K562 (cell line): ENCODE measurements around the gene UFSP1. TPM values are rescaled to one million over a fixed set of nuclear protein-coding genes. Genes with fewer than 3 reads are reported as not detected.

ENCODE experiments used
- ATAC-seq: fragments of 200-7000 bp; cut with Tn5 transposase; 3 replicates; pipeline ENCODE4 v1.9.1; 2020; ENCODE audit warnings: moderate library complexity
- BruUV-seq: library from RNA; stranded (reverse); fragments of 400-500 nt; replicated peaks from 2 replicates; lab custom pipeline; 2021; lab: Mats Ljungman, UMichigan
- CTCF ChIA-PET: fragments of 300-600 bp; formaldehyde crosslinking; extraction: SDS; loops from one replicate; lab custom pipeline; 2021; ENCODE audit warnings: low intra/inter-chr PET ratio; lab: Yijun Ruan, JAX
- POLR2A ChIA-PET: fragments of 300-600, 350-650 bp; sonication (Branson Sonifier 250); formaldehyde crosslinking; extraction: SDS; loops from one replicate; lab custom pipeline; 2021; ENCODE audit warnings: antibody characterized with exemption, inconsistent platforms; lab: Yijun Ruan, JAX
- DNase-seq, 4 experiments: peaks; one replicate each; pipeline versions ENCODE4 v3.0.0 to v3.0.0-alpha.2; 2011 to 2018; ENCODE audit warnings: low spot score in 3 of 4, mixed read lengths in 3 of 4; ENCODE audit errors: extremely low read depth in 1 of 4
- FAIRE-seq: peaks from 2 replicates; lab custom pipeline; 2011; peaks lifted over from hg19 to GRCh38; lab: Jason Lieb, UNC
- H2AFZ ChIP-seq: 2 replicates; pipeline ENCODE4 v1.6.0; 2011; ENCODE audit warnings: low read depth, low read length, control low read depth, inconsistent platforms
- H3K27ac ChIP-seq: fragments of 200-600 bp; 3 replicates; pipeline ENCODE4 v1.8.0; 2011; ENCODE audit warnings: low read depth, mild to moderate bottlenecking, control low read depth, inconsistent platforms, low read length, moderate library complexity, mixed read lengths; ENCODE audit errors: extremely low read depth
- H3K27me3 ChIP-seq, 2 experiments: fragments of 300-600 bp in 1 of 2; 2 replicates in 1 of 2; 3 replicates in 1 of 2; pipeline versions ENCODE4 v1.6.0 to v1.8.0; 2011; ENCODE audit warnings: inconsistent platforms in 2 of 2, low read length in 2 of 2, mild to moderate bottlenecking in 1 of 2, mixed read lengths in 1 of 2, moderate library complexity in 1 of 2; ENCODE audit not compliant: control insufficient read depth in 2 of 2, insufficient read depth in 2 of 2
- H3K36me3 ChIP-seq: fragments of 300-600 bp; 3 replicates; pipeline ENCODE4 v1.8.0; 2011; ENCODE audit warnings: mild to moderate bottlenecking, low read length, inconsistent platforms; ENCODE audit not compliant: control insufficient read depth, insufficient read depth
- H3K4me1 ChIP-seq, 2 experiments: fragments of 200-600 bp in 1 of 2; replicated peaks in 1 of 2; 2 replicates in 1 of 2; 3 replicates in 1 of 2; pipeline versions ENCODE4 v1.5.1 to v1.8.0; 2011; ENCODE audit warnings: inconsistent platforms in 2 of 2, low read length in 2 of 2, mild to moderate bottlenecking in 1 of 2, mixed read lengths in 1 of 2, moderate library complexity in 1 of 2; ENCODE audit not compliant: control insufficient read depth in 2 of 2, insufficient read depth in 2 of 2
- H3K4me2 ChIP-seq: 2 replicates; pipeline ENCODE4 v1.6.1; 2011; ENCODE audit warnings: low read length, control low read depth, inconsistent platforms, mixed read lengths; ENCODE audit not compliant: insufficient read depth
- H3K4me3 ChIP-seq: fragments of 200-600 bp; sonication (generic), shearing (Covaris generic); 2 replicates; pipeline ENCODE4 v1.5.1; 2016; ENCODE audit warnings: control low read depth, inconsistent platforms
- H3K79me2 ChIP-seq: fragments of 200-600 bp; 3 replicates; pipeline ENCODE4 v1.8.0; 2011; ENCODE audit warnings: low read length, inconsistent platforms; ENCODE audit not compliant: control insufficient read depth, insufficient read depth
- H3K9ac ChIP-seq, 2 experiments: 2 replicates each; pipeline versions ENCODE4 v1.6.0 to v1.6.1; 2011; ENCODE audit warnings: low read depth in 2 of 2, low read length in 2 of 2, control low read depth in 1 of 2, inconsistent platforms in 1 of 2, mild to moderate bottlenecking in 1 of 2, mixed read lengths in 1 of 2; ENCODE audit not compliant: insufficient read depth in 1 of 2
- H3K9me1 ChIP-seq: one replicate; pipeline ENCODE4 v1.6.0; 2011; ENCODE audit warnings: inconsistent platforms, mild to moderate bottlenecking, low read length, moderate library complexity; ENCODE audit not compliant: control insufficient read depth, insufficient read depth
- H3K9me3 ChIP-seq: replicated peaks from 2 replicates; pipeline ENCODE4 v1.5.1; 2011; ENCODE audit warnings: low read depth, low read length, inconsistent platforms; ENCODE audit not compliant: control insufficient read depth, insufficient read depth
- H4K20me1 ChIP-seq: replicated peaks from 2 replicates; pipeline ENCODE4 v1.6.1; 2011; ENCODE audit warnings: low read length, inconsistent platforms, mixed read lengths; ENCODE audit not compliant: control insufficient read depth, insufficient read depth
- ARID1B ChIP-seq: fragments of 450-650 bp; IDR thresholded peaks from 2 replicates; pipeline ENCODE4 v1.6.1; 2016; ENCODE audit warnings: antibody characterized with exemption, mild to moderate bottlenecking, inconsistent platforms
- CHD2 ChIP-seq: IDR thresholded peaks from 2 replicates; pipeline ENCODE4 v1.6.1; 2011; ENCODE audit warnings: low read depth, low read length
- CREB1 ChIP-seq, 2 experiments: sonication (generic) in 1 of 2; formaldehyde crosslinking in 1 of 2; IDR thresholded peaks; 2 replicates each; pipeline versions ENCODE4 v1.6.1 to v1.8.0; 2012 to 2022; ENCODE audit warnings: inconsistent platforms in 1 of 2, mild to moderate bottlenecking in 1 of 2, missing genetic modification reagents in 1 of 2, moderate library complexity in 1 of 2
- CREM ChIP-seq: IDR thresholded peaks from 2 replicates; pipeline ENCODE4 v1.6.1; 2014; ENCODE audit warnings: antibody characterized with exemption, low read depth
- CSDE1 ChIP-seq, 2 experiments: fragments of 450-650 bp; IDR thresholded peaks; 2 replicates each; pipeline ENCODE4 v1.6.1; 2016; ENCODE audit warnings: mild to moderate bottlenecking in 1 of 2
- E2F3 ChIP-seq: fragments of 250-450 bp; sonication (Bioruptor Pico); IDR thresholded peaks from 2 replicates; pipeline ENCODE4 v1.4.0; 2020; ENCODE audit warnings: mild to moderate bottlenecking
- ELF2 ChIP-seq: fragments of 250-450 bp; sonication (Bioruptor Pico); IDR thresholded peaks from 2 replicates; pipeline ENCODE4 v1.5.0; 2021; ENCODE audit warnings: mild to moderate bottlenecking
- JUN ChIP-seq, 2 experiments: sonication (generic) in 1 of 2; formaldehyde crosslinking in 1 of 2; IDR thresholded peaks; 2 replicates each; pipeline versions ENCODE4 v1.6.1 to v1.8.0; 2012 to 2022; ENCODE audit warnings: borderline replicate concordance in 2 of 2, mild to moderate bottlenecking in 2 of 2, improper control_type of control experiment in 1 of 2, low read depth in 1 of 2, low read length in 1 of 2, missing genetic modification reagents in 1 of 2
- KDM2B ChIP-seq: fragments of 250-450 bp; sonication (Bioruptor Pico); IDR thresholded peaks from 2 replicates; pipeline ENCODE4 v1.8.0; 2021; ENCODE audit warnings: mild to moderate bottlenecking, moderate library complexity
- NELFE ChIP-seq: IDR thresholded peaks from 2 replicates; pipeline ENCODE4 v1.6.1; 2011; ENCODE audit warnings: mild to moderate bottlenecking; ENCODE audit not compliant: insufficient read depth, insufficient read length
- NFATC3 ChIP-seq: fragments of 450-650 bp; IDR thresholded peaks from 2 replicates; pipeline ENCODE4 v1.6.1; 2017; ENCODE audit warnings: mild to moderate bottlenecking
- PHF8 ChIP-seq: fragments of 200-600 bp; sonication (generic); IDR thresholded peaks from 2 replicates; pipeline ENCODE4 v1.6.1; 2012; ENCODE audit warnings: mixed run types, mild to moderate bottlenecking, inconsistent platforms, low read length, moderate library complexity, borderline replicate concordance
- RBBP5 ChIP-seq: fragments of 200-600 bp; sonication (generic); IDR thresholded peaks from 2 replicates; pipeline ENCODE4 v1.6.1; 2012; ENCODE audit warnings: borderline replicate concordance, mild to moderate bottlenecking, low read length, control low read depth, inconsistent platforms; ENCODE audit not compliant: insufficient read depth, poor library complexity, severe bottlenecking
- TCF15 ChIP-seq: fragments of 250-450 bp; sonication (Bioruptor Pico); IDR thresholded peaks from 2 replicates; pipeline ENCODE4 v1.8.0; 2022; ENCODE audit warnings: moderate library complexity, mild to moderate bottlenecking, inconsistent platforms
- TEAD1 ChIP-seq, 2 experiments: fragments of 450-650 bp in 1 of 2; sonication (generic) in 1 of 2; formaldehyde crosslinking; IDR thresholded peaks; 2 replicates each; pipeline versions ENCODE4 v1.4.0 to v1.8.0; 2020 to 2022; ENCODE audit warnings: mild to moderate bottlenecking in 2 of 2, missing genetic modification reagents in 1 of 2
- YY1 ChIP-seq, 3 experiments: IDR thresholded peaks; 2 replicates each; pipeline ENCODE4 v1.6.1; 2011; ENCODE audit warnings: low read length in 2 of 3, mild to moderate bottlenecking in 2 of 3, moderate library complexity in 2 of 3, borderline replicate concordance in 1 of 3, control low read depth in 1 of 3, low read depth in 1 of 3; ENCODE audit not compliant: insufficient read depth in 3 of 3, insufficient replicate concordance in 2 of 3, control insufficient read depth in 1 of 3, insufficient read length in 1 of 3; ENCODE audit errors: extremely low read depth in 1 of 3
- ZNF347 ChIP-seq: fragments of 450-650 bp; formaldehyde crosslinking; IDR thresholded peaks from 2 replicates; pipeline ENCODE4 v1.4.0; 2020; ENCODE audit warnings: low read depth, mild to moderate bottlenecking, moderate library complexity
- WGBS: fragments of 100-300 bp; shearing (Covaris generic); methylation state at CpG from one replicate; pipeline ENCODE4 v1.1.6; 2016; ENCODE audit warnings: low coverage, mixed read lengths; ENCODE audit not compliant: insufficient coverage; ENCODE audit errors: missing lambda C conversion rate; 5-methylcytosine and 5-hydroxymethylcytosine counted together
- in situ Hi-C: fragments of 300-500 bp; cut with MboI; formaldehyde crosslinking; loops from 4 replicates; pipeline ENCODE4 v1.15.0; 2018; ENCODE audit warnings: inconsistent platforms, mixed read lengths
- intact Hi-C: fragments of 100-400 bp; cut with micrococcal nuclease; formaldehyde crosslinking; loops from 2 replicates; pipeline ENCODE4 v1.14.2; 2022
- polyA plus RNA-seq, 8 experiments: library from polyadenylated mRNA; depleted of rRNA in 4 of 8; stranded (reverse) in 5 of 8; unstranded in 3 of 8; fragments of >200 nt; fragmentation: Nextera tagmentation in 2 of 8; fragmentation: Illumina TruSeq in 1 of 8; extraction: Ambion mirVana in 2 of 8; extraction: Trizol in 1 of 8; gene quantifications; 2 replicates each; pipeline versions ENCODE4 v1.2.1 to v1.2.3, GENCODE V29; 2011 to 2014; ENCODE audit warnings: inconsistent platforms in 1 of 8, missing spikeins in 1 of 8
- total RNA-seq, 7 experiments: library from RNA; depleted of rRNA in 6 of 7; stranded (reverse); fragments of >200 nt in 6 of 7; fragmentation: Illumina TruSeq in 2 of 7; extraction: Trizol in 2 of 7; gene quantifications; 2 replicates each; pipeline versions ENCODE4 v1.2.1 to v1.2.3, GENCODE V29; 2011 to 2021; ENCODE audit warnings: low replicate concordance in 1 of 7
- TF ChIP-seq, protein P1 (sequence below): IDR thresholded peaks from 2 replicates; pipeline ENCODE4 v1.6.1; 2014; ENCODE audit warnings: antibody characterized with exemption

The UFSP1 gene
- total and polyA plus RNA-seq, 9 of the 15 experiments (the other 6 are each of a cell fraction or from before 2014, with no cell fraction given), result 0.50 to 18.8 (median 2.1) TPM

- FAIRE-seq (no peak), ATAC-seq (peak; percentile 56), DNase-seq (peak in 1 of 4 experiments; percentile 60)
- ChIA-PET POLR2A (interaction anchor here (0.6 to 6.2 kb wide), 19 partner anchors 12 to 439 kb away, joined by 3 to 144 read pairs (median 4); partner anchors contain the start of genes EPHB4, POP7, SLC12A9 and UFSP1), CTCF (interaction anchor here (0.6 kb wide), 1 partner anchor 957 kb away, joined by 3 read pairs; no protein-coding TSS in a partner anchor)
- 1% methylated on average over 22 of the region's 39 CpGs for WGBS
- H2AFZ ChIP-seq, result peak overlapping the region; percentile 88
- H3K27me3 ChIP-seq, result no peaks in the 10 kb centered on the region
- peak overlapping the region; percentile 100 for H3K4me3 ChIP-seq
- peak overlapping the region; percentile 100 for H3K4me2 ChIP-seq
- H3K36me3 ChIP-seq, result peaks cover 88% of the 10 kb centered on the region
- H3K4me1 ChIP-seq, result peaks cover 20 to 52% of the 10 kb centered on the region in 2 experiments; a peak in 4 of 5 replicates
- no peaks in the 10 kb centered on the region for H3K9me3 ChIP-seq
- intact Hi-C loops (no loop called here), in situ Hi-C loops (no loop called here)
- no TSS peak for BruUV-seq
- peaks cover 6% of the 10 kb centered on the region; the same call in 1 of the 2 replicates for H4K20me1 ChIP-seq
- H3K79me2 ChIP-seq, result peaks cover 67% of the 10 kb centered on the region
- peak overlapping the region; percentile 96 for H3K27ac ChIP-seq
- H3K9me1 ChIP-seq, result no peaks in the 10 kb centered on the region
- H3K9ac ChIP-seq, result peak overlapping the region; percentile 94 to 98
- TF ChIP-seq NELFE (no peak), RBBP5 (peak; percentile 57), E2F3 (CRISPR knock-in tag) (peak; percentile 66; the same call in 1 of the 2 replicates), KDM2B (CRISPR knock-in tag) (no peak), ZNF347 (no peak), CREB1 (IDR thresholded peaks at IDR 0.05) (no peak), CREB1 (CRISPR knock-in tag; IDR thresholded peaks at IDR 0.05) (0 out of 2 replicates have a peak, but pooled peaks have one; percentile 4), JUN (IDR thresholded peaks at IDR 0.05; ENCODE audit: borderline replicate concordance, low read depth, low read length) (no peak), JUN (CRISPR knock-in tag; IDR thresholded peaks at IDR 0.05; ENCODE audit: borderline replicate concordance) (0 out of 2 replicates have a peak, but pooled peaks have one; percentile 47), YY1 (IDR thresholded peaks at IDR 0.05; ENCODE audit: borderline replicate concordance in 1 of 3, control insufficient read depth in 1 of 3, extremely low read depth in 1 of 3, insufficient read depth in 3 of 3, insufficient read length in 1 of 3, insufficient replicate concordance in 2 of 3, low read depth in 1 of 3, low read length in 2 of 3) (peak in 1 of 3 experiments; percentile 20), PHF8 (no peak), ELF2 (CRISPR knock-in tag) (no peak), CHD2 (peak; percentile 84), CREM (peak; percentile 46; the same call in 1 of the 2 replicates), ARID1B (no peak), CSDE1 (IDR thresholded peaks at IDR 0.05) (peak in 1 of 2 experiments; percentile 37; a peak in 1 of 4 replicates), TCF15 (CRISPR knock-in tag) (no peak), TEAD1 (CRISPR knock-in tag; IDR thresholded peaks at IDR 0.05) (peak in 1 of 2 experiments; percentile 28; a peak in 1 of 4 replicates), NFATC3 (no peak)
- TF ChIP-seq, protein P1, sequence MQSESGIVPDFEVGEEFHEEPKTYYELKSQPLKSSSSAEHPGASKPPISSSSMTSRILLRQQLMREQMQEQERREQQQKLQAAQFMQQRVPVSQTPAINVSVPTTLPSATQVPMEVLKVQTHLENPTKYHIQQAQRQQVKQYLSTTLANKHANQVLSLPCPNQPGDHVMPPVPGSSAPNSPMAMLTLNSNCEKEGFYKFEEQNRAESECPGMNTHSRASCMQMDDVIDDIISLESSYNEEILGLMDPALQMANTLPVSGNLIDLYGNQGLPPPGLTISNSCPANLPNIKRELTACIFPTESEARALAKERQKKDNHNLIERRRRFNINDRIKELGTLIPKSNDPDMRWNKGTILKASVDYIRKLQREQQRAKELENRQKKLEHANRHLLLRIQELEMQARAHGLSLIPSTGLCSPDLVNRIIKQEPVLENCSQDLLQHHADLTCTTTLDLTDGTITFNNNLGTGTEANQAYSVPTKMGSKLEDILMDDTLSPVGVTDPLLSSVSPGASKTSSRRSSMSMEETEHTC, result 0 out of 2 replicates have a peak, but pooled peaks have one; percentile 12
Observed at GRCh38 chr7:100875356-100875751, 14.2 kb downstream of the UFSP1 start.
